Activated CD4-positive, alpha-beta T cell treated with anti-CD3 and anti-CD28 coated beads, Interleukin-2, amount 50 U/mL, for 48 hours (primary cell): ENCODE data around the gene PIGA.

Experiments
- DNase-seq, 2 experiments: peaks; one replicate each; pipeline ENCODE4 v3.0.0-alpha.2; 2020

Gene PIGA, protein sequence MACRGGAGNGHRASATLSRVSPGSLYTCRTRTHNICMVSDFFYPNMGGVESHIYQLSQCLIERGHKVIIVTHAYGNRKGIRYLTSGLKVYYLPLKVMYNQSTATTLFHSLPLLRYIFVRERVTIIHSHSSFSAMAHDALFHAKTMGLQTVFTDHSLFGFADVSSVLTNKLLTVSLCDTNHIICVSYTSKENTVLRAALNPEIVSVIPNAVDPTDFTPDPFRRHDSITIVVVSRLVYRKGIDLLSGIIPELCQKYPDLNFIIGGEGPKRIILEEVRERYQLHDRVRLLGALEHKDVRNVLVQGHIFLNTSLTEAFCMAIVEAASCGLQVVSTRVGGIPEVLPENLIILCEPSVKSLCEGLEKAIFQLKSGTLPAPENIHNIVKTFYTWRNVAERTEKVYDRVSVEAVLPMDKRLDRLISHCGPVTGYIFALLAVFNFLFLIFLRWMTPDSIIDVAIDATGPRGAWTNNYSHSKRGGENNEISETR

DNA sequence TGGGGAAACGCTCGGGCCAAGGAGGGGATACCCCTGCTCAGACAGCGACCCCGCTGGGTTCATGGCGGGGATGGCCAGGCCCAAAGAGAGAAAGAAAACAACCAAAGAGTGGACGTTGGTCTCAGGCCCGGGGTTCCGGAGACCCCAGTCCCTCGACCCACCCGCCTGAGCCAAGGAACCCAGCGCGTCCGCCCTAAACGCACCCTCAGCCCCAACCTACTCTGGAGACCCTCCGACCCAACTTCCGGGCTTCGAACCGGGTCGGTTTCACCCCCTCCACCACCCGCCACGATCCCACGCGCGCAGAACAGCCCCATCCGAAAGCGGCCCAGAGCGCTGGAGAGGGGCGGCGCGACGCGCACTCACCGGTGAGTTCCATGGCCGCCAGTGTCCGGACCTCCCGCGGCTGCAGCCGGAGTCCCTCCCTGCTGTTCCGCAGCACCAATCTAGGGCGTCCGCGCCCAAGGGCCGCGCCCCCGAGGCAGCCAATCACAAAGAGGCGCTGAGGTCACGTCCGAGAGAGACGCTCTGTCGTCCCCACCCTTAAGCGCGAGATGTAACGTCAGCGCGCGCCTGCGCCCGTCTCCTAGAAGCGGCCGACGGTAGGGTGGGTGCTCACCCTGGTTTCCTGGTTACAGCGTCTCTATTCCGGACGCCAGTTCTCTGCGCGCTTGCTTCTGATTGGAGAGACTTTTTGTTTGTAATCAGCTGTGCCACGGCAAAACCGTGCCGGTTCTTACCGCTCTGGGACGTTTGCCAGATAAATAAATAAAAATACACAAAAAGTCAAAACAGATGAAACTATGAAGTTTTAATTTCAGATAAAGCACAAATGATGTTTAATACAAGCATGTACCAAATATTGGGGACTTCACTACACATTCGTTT is at the start of gene PIGA:
Gene PIGA (minus strand): TSS at position 389 of the 888 bp plus-strand sequence. CDS start 3,593 bp downstream, outside the sequence.
- peak; percentile 85 to 90 for DNase-seq

DNA sequence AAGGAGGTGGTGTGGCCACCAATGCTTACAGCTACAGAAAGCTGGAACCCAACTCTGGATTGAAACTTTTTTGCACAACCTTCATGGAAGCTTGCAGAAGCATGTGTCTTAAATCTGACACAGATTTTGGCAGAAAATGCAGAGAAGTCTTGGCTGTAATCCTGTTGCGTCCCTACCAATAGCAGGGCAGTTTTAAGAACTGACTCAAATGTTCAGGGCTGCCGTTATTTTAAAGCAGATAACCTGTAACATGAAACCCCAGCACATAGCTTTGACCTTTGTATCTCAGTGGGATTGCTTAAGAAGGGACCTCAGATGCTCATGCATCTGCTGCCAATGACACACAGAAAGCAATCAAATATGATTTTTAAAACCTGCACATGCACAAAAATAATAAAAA is 49.0 kb upstream of the PIGA start, which contains the start of gene VEGFD:
Gene VEGFD (minus strand): TSS at position 110 of the 400 bp plus-strand sequence. CDS start 467 bp downstream, outside the sequence.
- no peak for DNase-seq

DNA sequence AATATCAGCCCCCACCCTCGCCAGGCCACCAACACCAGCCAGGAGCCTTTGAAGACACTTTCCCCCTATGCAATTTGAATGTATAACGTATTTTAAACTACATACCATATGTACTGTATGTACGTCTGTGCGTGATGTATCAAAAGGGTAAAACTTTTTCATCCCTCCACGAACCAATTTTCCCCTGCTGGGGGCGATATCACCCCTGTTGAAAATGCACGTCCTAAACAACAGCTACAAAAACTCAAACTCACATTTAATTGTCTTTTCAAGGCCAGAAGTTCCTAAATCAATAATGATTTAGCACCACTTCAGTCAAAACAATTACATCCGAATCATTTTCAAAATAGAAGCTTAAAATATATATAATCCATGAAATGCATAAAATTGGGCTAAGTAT is 47.5 kb upstream of the PIGA start:
- DNase-seq, result no peak

DNA sequence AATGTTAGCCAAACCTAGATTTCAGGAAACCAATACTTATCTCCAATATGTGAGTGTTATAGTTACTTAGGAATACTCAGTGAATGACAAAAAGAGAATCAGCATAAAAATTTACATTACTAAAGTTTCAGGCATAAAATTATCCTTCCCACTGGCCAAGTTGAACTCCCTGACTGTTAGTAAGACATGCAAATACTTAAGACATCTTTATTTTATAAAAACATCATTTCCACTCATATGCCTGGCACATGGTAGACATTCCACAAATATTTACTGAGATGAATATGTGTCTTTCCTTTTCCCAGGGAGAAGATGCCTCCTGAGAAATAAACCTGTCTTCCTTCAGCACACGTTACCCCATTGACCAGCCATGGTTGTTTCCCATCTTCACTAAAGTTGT is 41.6 kb upstream of the PIGA start:
- DNase-seq, result no peak

DNA sequence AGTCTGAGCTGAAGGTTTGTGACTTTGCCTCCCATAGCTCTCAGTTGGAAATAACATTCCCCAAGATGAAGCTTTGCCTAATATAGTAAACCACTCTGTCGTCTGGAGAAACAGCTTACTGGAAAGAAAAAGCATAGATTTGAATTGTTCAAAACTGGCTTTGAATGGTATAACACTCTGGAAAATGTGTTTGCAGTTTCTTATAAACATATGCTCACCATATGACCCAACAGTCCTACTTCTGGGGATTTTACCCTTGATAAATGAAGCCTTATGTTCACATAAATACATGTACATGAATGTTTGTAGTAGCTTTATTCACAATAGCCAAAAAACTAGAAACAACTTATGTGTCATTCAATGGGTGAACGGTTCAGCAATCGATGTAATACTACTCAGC is 38.7 kb upstream of the PIGA start:
- DNase-seq, result no peak

DNA sequence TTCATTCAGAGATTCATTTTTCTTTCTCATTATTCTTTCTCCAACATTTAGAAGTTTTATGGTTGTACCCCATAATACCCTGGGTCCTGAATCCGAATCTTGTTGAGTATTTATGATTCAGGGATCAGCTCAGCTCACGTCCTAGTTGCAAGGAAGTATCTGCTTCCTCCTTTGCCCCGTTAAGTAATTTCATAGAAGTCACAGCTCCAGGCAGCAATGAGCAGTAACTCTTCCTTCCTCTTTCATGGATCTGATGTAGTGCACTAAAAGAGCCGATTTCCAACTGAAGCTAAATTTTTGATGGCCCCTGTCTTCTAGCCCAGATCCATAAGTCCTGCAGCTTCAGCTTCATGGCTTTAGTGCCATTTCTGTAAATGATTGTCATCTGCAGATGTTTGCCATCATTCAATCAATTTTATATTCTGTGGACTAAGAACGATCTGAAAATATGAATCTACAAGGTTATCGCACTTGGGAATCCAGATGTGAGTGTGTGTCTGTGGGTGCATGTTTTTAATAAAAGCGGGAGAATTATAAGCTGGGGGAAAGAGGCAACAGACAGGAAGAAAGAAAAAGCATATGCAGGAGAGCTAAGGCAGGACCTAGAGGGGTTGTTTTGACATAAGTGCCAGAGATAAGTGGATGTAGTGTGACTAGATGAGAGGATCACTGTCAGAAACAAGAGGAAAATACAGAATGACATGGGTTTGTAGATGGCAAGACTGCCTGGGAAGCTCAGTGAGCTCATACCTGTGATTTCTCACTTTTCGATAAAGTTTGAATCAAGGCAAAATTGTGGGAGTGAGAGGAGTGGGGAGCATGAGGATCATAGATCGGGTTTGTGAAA is 31.4 kb upstream of the PIGA start:
- DNase-seq, result no peak

DNA sequence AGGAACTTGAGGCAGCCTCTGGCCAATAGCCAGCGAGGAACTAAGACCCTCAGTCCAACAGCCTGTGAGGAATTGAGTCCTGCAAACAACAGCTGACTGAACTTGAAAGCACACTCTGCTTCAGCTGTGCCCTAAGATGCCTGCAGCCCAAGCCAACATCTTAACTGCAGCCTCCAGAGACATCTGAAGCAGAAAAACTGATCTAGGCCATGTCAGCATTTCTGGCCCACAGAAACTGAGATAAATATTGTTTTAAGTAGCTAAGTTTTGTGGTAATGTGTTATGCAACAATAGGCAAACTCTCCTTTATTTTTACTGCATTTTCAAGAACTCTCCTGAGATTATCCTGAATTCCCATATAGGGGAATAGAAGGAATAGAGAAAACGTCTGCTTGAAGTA is 24.4 kb upstream of the PIGA start:
- DNase-seq, result no peak

DNA sequence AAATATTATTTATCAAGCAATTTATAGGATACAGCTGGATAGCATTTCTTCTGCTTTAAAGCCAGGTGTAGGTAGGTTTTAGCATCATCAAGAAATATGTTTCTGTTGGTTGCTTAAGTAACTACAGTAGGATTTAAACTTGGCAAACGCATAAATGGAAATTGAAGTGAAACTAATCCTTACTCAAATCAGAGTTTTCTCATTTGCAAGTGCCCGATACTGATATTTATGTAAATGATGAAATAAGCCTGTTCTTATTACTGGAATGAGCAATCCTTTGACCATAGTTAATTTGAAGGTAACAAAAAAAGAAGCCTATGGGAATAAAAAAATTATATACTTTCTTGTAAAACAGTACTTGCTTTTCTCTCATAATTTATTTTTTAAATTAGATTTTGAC is 23.2 kb upstream of the PIGA start:
- no peak for DNase-seq

DNA sequence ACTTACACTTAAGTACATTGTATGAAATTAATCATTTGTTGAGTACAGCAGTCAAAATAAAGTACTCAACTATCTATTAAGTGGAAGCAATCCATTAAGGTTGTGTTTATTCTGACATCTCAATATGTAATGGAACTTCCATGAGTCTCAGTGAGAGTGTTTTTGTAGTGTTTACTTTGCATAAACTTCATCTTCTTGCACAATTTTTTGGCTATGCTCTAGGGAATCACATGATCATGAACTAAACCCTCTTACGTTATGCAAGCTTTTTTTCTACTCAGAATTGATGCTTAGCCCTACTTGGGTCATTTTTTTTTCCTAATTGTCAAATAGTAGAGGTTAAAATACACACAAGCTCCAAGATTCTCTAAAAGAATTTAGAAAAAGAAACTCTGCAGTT is 21.1 kb upstream of the PIGA start:
- DNase-seq, result no peak

DNA sequence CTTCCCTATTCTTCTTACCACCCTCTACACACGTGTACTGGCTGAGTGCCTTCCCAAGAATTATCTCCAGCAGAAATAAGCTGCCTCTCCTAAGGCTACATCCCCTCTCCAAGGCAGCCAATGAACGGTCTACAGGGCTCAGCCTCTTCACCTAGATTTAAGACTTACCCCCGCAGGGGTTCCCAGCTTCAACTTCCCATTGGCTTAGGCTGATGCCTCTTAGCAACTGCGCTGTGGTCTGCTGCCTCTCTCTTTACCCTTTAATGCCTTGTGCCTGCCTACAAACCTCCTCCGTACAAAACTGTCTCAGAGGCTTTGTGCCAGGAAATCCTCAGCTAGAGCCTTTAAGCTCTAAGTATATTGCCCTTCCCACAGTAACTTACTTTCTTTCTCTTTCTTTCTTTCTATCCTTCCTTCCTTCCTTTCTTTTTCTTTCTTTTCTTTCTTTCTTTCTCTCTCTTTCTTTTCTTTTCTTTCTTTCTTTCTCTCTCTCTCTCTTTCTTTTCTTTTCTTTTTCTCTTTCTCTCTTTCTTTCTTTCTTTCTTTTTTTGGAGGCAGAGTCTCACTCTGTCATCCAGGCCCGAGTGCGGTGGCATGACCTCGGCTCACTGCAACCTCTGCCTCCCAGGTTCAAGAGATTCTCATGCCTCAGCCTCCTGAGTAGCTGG is 15.1 kb upstream of the PIGA start:
- no peak for DNase-seq

DNA sequence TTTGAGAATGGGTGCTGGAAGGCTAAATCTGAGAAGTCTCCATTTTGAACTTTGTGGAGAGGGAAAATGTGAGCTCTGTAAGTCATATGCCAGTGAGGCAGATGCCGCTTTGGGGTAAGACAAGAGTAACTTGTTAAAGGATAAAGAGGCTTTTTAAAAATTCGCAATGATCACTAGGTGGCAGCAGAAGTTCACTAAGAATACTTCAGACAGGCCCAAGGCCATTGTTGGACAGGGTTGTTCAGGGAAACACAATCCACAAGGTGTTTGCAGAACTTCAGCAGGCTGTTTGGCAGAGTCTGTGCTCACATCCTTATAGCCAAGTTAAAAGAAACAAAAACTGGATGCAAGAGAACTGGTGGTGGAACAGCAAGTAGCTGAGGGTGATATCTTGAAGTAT is 13.7 kb upstream of the PIGA start:
- DNase-seq, result no peak

DNA sequence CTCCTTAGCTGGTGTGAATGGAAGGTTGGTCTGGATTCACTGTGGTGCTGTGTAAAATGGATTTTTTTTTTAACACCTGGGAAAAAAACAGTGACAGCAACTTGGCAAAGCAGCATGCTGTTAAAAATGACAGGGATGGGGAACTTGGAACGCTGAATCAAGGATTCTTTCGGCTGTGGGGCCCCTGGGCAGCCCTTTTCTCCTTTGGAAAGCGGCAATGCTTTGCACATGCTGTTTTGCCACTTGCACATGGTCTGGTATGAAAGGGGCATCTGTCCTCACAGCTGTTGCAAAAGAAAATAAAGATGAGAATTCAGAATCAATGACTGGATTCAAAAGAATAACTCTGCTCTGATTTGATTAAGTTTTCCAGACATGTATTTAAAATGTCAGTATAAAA is 10.7 kb upstream of the PIGA start:
- no peak for DNase-seq

DNA sequence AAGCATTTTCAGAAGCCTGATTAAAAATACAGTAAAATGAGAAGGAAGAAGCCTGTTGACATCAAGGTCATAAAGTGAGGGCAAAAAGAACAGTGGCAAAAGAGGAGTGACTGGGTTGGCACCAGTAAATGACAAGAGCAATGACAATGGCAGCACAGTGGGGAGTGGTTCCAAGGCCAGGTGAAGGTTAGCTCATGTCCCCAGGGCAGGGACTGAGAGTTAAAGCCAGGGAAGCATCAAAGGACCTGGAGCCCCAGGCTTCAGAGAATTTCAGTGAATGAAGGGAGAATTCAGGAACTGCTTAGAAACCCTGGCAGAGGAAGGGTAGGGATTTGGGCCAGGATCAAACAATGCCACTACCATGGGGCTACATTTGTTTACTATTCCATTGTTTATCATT is 8.8 kb upstream of the PIGA start:
- DNase-seq, result no peak

DNA sequence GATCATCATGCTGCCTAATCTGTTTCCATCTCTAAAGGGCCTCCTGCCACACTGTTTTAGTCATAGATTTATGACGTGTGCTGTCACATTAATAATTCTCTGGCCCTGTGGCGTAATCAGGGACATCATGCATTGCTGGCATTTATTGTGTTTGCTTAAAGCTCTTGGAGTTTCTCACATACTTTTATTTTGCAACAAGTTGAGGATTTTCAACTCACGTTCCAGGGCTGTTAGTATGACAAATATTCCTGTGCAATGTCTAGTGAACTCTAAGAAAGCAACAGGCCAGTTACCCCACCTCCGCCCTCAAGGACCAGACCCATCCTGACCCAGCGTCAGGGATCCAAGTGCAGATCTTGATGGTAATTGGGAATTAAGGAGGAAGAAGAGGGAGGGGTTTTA is 7.8 kb upstream of the PIGA start:
- no peak for DNase-seq

DNA sequence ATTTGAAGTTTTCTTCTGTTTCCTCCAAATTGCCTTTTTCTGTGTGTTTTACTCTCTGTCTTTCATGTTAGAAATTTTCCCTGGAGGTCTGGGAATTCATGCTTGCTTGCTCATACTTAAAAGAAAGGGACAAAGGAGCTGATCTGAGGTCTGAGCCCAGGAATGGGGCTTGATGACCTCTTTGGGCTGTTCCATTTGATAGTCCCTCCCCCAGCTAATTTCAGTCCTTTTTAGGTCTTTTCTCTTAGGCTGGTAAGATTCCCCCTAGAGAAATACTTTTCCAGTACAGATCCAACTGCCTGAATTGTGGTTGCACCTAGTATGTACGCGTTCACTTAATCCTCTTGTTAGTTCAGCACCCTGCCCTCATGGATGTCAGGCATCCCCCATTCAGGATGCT is 5.5 kb upstream of the PIGA start:
- no peak for DNase-seq

DNA sequence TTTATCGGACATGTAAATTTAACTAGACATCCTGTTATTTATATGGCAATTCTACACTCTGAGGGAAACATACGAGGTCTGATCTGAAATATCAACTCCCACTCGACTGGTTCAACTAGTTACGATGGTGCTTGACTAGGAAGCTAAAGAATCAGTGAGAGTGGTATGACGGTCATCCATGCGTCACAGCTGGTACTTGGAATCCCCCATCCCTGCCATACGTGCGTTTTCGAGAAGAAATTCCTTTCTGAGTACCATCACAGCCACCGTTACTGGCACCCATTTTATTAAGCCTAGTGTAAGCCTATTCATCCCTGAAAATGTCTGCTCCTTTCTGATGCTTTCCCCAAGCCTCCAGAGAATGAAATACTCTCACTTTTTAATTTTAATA is 695 bp upstream of the PIGA start:
- peak; percentile 24 to 49 for DNase-seq

DNA sequence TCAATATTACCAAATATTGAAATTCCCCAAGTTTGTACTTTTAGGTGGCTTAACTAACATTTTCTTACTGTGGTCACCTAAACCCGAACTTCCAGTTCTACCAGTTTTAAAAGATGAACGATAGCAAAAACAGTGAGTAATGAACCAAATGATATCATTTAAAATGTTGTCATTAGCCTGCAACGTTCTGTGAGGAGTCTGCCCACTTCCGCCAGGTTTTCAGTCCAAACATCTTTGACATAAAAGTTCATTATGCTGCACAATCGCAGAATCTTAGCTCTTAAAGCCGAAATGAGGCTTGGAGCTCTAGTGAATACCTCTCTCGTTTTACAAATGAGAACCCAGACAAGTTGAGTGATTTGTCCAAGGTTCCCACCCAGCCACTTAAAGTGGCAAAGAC is 762 bp downstream of the PIGA start:
- DNase-seq, result no peak

DNA sequence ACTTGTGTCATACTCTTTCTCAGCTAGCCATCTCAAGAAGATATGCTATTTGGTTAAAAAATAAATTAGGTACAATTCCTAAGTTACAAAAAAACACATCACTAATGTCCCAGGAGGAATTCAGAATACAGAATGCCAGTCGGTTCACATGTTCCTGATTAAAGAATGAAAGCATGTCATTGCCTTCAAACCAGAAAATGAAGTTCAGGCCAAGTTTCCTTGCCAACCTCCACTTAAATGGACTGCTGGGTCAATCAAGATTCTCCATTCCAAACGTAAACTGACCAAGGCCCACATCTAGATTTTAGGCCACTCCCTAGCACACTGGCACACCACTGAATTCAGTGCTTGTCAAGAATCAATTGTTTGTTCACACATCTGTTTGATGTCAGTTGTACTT is 6.5 kb downstream of the PIGA start:
- no peak for DNase-seq

DNA sequence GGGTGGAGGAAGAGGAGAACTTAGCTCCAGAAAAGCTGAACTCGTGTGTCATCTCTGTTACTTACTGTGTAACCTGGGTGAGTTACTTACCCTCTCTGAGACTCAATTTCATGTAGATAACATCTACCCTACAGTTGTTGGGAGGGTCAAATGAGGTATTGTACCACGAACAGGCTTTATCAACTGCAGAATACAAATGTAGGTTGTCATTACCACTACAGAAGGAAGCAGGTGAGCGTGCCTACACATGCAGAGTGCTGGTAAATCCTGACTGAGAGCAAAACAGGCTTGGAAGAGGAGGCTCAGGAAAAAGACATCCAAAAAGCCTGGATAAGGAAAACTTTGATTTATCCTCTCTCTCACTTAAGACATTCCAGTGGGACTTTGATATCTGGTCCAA is 7.2 kb downstream of the PIGA start:
- no peak for DNase-seq

DNA sequence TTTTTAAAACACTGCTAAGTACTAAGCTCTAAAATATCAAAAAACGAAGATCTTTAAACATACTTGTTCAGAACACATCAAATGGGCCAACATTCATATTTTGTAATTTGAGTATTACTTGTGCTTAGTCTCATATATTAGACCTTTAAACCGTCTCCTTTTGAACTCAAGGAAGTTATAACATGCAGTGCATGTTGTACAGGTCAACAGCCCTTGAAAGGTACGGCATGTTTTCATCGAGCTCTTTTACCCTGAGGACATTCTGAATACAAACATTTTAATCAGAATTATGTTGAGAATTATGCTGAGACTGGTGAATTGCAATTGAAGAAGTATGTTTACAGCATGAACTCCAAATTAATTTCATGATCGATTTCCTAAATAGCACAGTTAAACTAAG is 12.9 kb downstream of the PIGA start:
- no peak for DNase-seq

DNA sequence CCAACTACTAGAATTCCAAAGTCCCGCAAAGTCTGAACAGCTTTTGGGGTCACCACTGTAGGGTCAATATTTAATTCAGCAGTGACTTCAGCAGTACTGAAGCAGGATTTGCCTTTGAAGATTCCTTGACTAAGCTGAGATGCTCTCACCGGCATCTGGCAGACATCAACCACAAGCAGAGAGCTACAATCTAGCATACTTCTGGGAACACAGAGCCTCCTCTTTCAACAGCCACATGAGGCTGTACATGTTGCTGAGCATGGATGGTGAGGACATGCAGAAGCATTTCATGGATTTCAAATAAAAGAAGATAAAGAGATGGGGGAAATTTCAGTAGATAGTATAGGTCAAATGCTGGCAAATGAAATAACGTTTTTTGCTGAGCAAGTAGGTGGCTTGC is 13.3 kb downstream of the PIGA start:
- DNase-seq, result no peak

DNA sequence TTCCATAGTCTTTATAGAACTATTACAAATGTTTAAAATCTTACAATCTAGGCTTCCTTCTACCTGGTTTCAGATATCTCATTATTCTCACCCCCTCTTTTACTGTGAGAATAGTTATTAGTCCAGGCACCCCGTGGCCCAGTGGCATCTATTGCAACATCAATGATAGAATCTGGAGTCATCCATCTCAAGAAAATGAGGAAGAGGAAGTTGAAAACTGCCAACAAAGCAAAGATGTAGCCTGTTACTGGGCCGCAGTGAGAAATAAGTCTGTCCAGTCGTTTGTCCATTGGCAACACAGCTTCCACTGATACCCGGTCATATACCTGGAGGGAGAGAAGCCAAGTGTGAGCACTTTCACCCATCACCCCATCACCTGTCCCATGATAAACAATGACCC is 13.9 kb downstream of the PIGA start:
- DNase-seq, result no peak
